ENCODE measurements around the gene RNF40. TPM values are rescaled to one million over a fixed set of nuclear protein-coding genes. Genes with fewer than 3 reads are reported as not detected.

Gene RNF40
- total RNA-seq, 2 donors from 2014 or later: 120 to 161 TPM

GRCh38 chr16:30775131-30775391, 12.9 kb downstream of the RNF40 start:
- ATAC-seq: peak in 1 of 2 donors; percentile 1
- H3K4me1 Mint-ChIP-seq (ENCODE audit: low read depth in 2 of 2): peaks cover 31 to 32% of the 10 kb centered on the region in 2 donors
- peaks cover 18% of the 10 kb centered on the region for H3K36me3 Mint-ChIP-seq
- no peak overlapping the region for H3K27ac Mint-ChIP-seq
- no peaks in the 10 kb centered on the region for H3K9me3 Mint-ChIP-seq
- peak overlapping the region; percentile 70 for H3K4me3 Mint-ChIP-seq
- no peak for DNase-seq (ENCODE audit: low spot score)
- peaks cover 3 to 9% of the 10 kb centered on the region in 2 donors for H3K27me3 Mint-ChIP-seq

DNA sequence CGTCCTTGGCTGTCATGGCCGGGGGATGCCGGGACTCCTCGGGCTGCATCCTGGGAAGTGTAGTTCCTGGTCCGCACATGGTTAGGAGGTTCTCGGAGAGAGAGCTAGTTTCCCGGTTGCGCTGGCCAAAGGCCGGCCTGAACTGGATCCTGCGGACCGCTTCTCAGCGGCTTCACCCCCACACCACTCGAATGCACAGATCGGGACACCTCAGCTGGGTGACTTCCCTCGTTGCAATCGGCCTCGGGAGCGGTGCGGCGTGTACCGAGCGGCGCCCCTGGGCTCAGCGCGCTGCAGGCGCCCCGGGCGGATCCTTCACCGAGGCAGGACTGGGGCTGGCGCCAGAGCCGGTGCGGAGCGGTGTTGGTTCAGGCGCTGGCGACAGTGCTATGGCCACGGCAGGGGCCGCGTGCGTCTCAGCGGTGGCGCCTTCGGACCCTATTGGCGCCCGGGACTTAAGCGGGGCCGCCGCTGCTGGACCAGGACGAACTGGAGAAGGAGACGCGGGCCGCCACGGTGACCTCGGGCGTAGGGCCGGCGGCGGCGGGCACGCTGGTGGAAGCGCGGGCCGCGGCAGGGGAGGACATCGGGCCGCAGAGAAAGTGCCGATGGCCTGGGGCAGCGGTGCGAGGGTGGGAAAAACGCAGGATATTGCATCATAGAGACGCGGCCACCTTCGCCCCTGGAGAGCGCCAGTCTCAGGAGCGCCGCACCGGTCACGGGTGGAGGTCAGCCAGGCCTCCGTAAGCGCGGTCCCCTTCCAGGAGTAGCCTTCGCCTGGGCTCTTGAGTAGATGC, 13.5 kb downstream of the RNF40 start:
- Mint-ChIP-seq H3K9me3 (no peaks in the 10 kb centered on the region), H3K36me3 (peaks cover 18% of the 10 kb centered on the region), H3K4me1 (ENCODE audit: low read depth in 2 of 2) (peaks cover 31 to 32% of the 10 kb centered on the region in 2 donors), H3K27me3 (peaks cover 3 to 9% of the 10 kb centered on the region in 2 donors), H3K4me3 (peak overlapping the region; percentile 70), H3K27ac (no peak overlapping the region)
- ATAC-seq (peak; percentile 69 to 79), DNase-seq (ENCODE audit: low spot score) (peak; percentile 70)

DNA sequence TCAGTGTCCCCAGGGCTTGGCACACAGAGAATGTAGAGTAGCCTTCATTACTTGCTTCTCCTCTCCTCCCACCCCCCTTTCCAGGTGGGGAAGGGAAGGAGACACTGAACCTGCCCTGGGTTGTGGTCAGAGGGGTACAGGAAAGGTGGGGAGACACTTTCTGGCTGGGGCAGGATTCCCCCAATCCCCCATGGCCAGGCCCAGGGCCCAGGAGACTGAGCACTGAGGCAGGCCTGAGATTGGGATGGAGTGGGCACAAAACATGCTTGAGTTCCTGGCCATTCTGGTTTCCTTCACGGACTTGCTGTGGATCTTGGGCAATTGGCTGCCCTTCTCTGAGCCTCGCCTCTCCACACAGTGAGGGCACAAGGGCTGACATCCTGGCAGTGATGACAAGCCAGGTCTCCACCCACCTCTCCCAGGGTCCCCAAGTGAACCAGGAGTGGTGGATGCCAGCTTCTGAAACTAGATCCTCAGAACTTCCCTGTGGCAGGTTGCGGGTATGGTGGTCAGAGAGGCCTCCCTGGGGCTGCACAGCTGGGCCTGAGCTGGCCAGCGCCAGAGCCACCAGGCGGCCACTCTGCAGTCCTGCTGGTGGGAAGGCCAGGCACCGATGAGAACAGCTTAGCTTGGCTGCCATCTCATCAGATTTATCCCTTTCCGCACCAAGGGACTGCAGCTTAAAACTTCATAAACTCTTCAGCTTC, 15.6 kb downstream of the RNF40 start:
- peaks cover 5% of the 10 kb centered on the region for H3K36me3 Mint-ChIP-seq
- peak overlapping the region; percentile 50 for H3K4me3 Mint-ChIP-seq
- H3K9me3 Mint-ChIP-seq: no peaks in the 10 kb centered on the region
- H3K27ac Mint-ChIP-seq: peak overlapping the region in 1 of 2 donors; percentile 32
- peaks cover 3 to 9% of the 10 kb centered on the region in 2 donors for H3K27me3 Mint-ChIP-seq
- ATAC-seq: no peak
- peaks cover 24 to 25% of the 10 kb centered on the region in 2 donors for H3K4me1 Mint-ChIP-seq (ENCODE audit: low read depth in 2 of 2)
- no peak for DNase-seq (ENCODE audit: low spot score)

GRCh38 chr16:30778549-30779244, 16.6 kb downstream of the RNF40 start:
- no peaks in the 10 kb centered on the region for H3K36me3 Mint-ChIP-seq
- H3K4me3 Mint-ChIP-seq: no peak overlapping the region
- no peak overlapping the region for H3K27ac Mint-ChIP-seq
- DNase-seq (ENCODE audit: low spot score) (no peak), ATAC-seq (no peak)
- H3K4me1 Mint-ChIP-seq (ENCODE audit: low read depth in 2 of 2): peaks cover 19 to 23% of the 10 kb centered on the region in 2 donors
- no peaks in the 10 kb centered on the region for H3K9me3 Mint-ChIP-seq
- H3K27me3 Mint-ChIP-seq: peaks cover 3 to 9% of the 10 kb centered on the region in 2 donors

DNA sequence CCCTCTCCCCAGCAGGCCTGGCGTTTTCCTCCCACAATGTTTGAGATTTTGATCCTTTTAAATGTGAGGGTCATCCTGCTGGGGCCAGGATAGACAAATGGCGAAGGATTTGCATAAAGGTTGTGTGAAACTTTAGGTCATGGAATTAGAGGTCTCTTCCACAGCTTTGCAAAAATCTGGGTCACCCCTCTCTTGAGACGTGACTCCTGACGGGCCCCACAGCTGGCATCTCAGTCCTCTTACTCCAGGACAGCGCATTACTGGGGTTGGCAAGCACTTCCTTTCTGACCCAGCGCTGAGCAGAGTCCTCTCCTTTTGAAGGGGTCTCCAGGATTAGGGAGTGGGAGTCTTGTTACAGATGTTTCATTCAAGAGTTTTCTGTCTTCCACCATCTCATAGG, 17.5 kb downstream of the RNF40 start:
- H3K9me3 Mint-ChIP-seq: no peaks in the 10 kb centered on the region

GRCh38 chr16:30780021-30780420, 17.9 kb downstream of the RNF40 start:
- no peaks in the 10 kb centered on the region for H3K9me3 Mint-ChIP-seq
- H3K27me3 Mint-ChIP-seq: peaks cover 3 to 9% of the 10 kb centered on the region in 2 donors
- DNase-seq (ENCODE audit: low spot score): no peak
- no peak for ATAC-seq
- H3K4me1 Mint-ChIP-seq (ENCODE audit: low read depth in 2 of 2): peaks cover 12 to 20% of the 10 kb centered on the region in 2 donors
- no peak overlapping the region for H3K4me3 Mint-ChIP-seq
- no peak overlapping the region for H3K27ac Mint-ChIP-seq
- no peaks in the 10 kb centered on the region for H3K36me3 Mint-ChIP-seq

More for the DNA sequence above, 17.5 kb downstream of the RNF40 start:
- DNase-seq (ENCODE audit: low spot score) (no peak), ATAC-seq (no peak)
- H3K4me1 Mint-ChIP-seq (ENCODE audit: low read depth in 2 of 2): peaks cover 16 to 21% of the 10 kb centered on the region in 2 donors
- no peaks in the 10 kb centered on the region for H3K36me3 Mint-ChIP-seq
- H3K27me3 Mint-ChIP-seq: peaks cover 3 to 9% of the 10 kb centered on the region in 2 donors
- H3K4me3 Mint-ChIP-seq: no peak overlapping the region
- H3K27ac Mint-ChIP-seq: no peak overlapping the region

GRCh38 chr16:30780549-30780948, 18.4 kb downstream of the RNF40 start:
- H3K27ac Mint-ChIP-seq: no peak overlapping the region
- peaks cover 8 to 17% of the 10 kb centered on the region in 2 donors for H3K4me1 Mint-ChIP-seq (ENCODE audit: low read depth in 2 of 2)
- no peaks in the 10 kb centered on the region for H3K9me3 Mint-ChIP-seq
- no peak for ATAC-seq
- H3K36me3 Mint-ChIP-seq: no peaks in the 10 kb centered on the region
- H3K4me3 Mint-ChIP-seq: no peak overlapping the region
- peaks cover 3 to 9% of the 10 kb centered on the region in 2 donors for H3K27me3 Mint-ChIP-seq
- no peak for DNase-seq (ENCODE audit: low spot score)

GRCh38 chr16:30782486-30783279, 20.6 kb downstream of the RNF40 start:
- H3K4me1 Mint-ChIP-seq (ENCODE audit: low read depth in 2 of 2): peaks cover 4 to 14% of the 10 kb centered on the region in 2 donors
- no peak overlapping the region for H3K27ac Mint-ChIP-seq
- H3K36me3 Mint-ChIP-seq: no peaks in the 10 kb centered on the region
- peaks cover 1 to 4% of the 10 kb centered on the region in 2 donors for H3K27me3 Mint-ChIP-seq
- ATAC-seq (no peak), DNase-seq (ENCODE audit: low spot score) (no peak)
- H3K9me3 Mint-ChIP-seq: no peaks in the 10 kb centered on the region
- no peak overlapping the region for H3K4me3 Mint-ChIP-seq

DNA sequence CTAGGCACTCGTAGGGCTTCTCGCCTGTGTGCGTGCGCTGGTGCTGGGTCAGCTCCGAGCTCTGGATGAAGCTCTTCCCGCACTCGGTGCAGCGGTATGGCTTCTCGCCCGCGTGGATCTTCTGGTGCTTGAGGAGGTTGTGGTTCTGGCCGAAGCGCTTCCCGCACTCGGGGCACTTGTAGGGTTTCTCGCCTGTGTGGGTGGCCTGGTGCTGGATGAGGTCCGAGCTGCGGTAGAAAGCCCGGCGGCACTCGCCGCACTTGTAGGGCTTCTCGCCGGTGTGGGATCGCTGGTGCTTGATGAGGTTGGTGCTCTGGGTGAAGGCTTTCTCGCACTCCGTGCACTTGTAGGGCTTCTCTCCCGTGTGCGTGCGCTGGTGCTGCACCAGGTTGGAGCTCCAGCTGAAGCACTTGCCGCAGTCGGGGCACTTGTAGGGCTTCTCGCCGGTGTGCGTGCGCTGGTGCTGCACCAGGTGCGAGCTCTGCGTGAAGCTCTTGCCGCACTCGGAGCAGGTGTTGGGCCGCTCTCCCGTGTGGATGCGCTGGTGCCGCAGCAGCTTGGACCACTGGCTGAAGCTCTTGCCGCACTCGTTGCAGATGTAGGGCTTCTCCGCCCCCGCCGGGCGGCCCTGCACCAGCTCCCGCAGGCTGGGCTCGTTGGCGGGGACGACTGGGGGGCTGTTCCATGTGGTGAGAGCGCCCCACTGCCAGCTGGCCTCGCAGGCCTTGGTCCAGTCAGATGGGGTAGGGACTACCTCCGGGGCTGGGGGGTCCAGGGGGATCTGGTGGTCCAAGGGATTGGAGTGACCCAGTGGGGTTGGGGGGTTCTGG, 21.4 kb downstream of the RNF40 start:
- Mint-ChIP-seq H3K4me3 (no peak overlapping the region), H3K36me3 (no peaks in the 10 kb centered on the region), H3K4me1 (ENCODE audit: low read depth in 2 of 2) (peaks cover 7 to 14% of the 10 kb centered on the region in 2 donors), H3K27ac (no peak overlapping the region), H3K9me3 (no peaks in the 10 kb centered on the region), H3K27me3 (peaks cover 7 to 8% of the 10 kb centered on the region in 2 donors)
- DNase-seq (ENCODE audit: low spot score) (no peak), ATAC-seq (no peak)

GRCh38 chr16:30784215-30784614, 22.1 kb downstream of the RNF40 start:
- Mint-ChIP-seq H3K27me3 (peaks cover 7 to 8% of the 10 kb centered on the region in 2 donors), H3K36me3 (no peaks in the 10 kb centered on the region), H3K4me1 (ENCODE audit: low read depth in 2 of 2) (peaks cover 7 to 11% of the 10 kb centered on the region in 2 donors), H3K4me3 (no peak overlapping the region), H3K27ac (no peak overlapping the region), H3K9me3 (no peaks in the 10 kb centered on the region)
- DNase-seq (ENCODE audit: low spot score) (no peak), ATAC-seq (no peak)

DNA sequence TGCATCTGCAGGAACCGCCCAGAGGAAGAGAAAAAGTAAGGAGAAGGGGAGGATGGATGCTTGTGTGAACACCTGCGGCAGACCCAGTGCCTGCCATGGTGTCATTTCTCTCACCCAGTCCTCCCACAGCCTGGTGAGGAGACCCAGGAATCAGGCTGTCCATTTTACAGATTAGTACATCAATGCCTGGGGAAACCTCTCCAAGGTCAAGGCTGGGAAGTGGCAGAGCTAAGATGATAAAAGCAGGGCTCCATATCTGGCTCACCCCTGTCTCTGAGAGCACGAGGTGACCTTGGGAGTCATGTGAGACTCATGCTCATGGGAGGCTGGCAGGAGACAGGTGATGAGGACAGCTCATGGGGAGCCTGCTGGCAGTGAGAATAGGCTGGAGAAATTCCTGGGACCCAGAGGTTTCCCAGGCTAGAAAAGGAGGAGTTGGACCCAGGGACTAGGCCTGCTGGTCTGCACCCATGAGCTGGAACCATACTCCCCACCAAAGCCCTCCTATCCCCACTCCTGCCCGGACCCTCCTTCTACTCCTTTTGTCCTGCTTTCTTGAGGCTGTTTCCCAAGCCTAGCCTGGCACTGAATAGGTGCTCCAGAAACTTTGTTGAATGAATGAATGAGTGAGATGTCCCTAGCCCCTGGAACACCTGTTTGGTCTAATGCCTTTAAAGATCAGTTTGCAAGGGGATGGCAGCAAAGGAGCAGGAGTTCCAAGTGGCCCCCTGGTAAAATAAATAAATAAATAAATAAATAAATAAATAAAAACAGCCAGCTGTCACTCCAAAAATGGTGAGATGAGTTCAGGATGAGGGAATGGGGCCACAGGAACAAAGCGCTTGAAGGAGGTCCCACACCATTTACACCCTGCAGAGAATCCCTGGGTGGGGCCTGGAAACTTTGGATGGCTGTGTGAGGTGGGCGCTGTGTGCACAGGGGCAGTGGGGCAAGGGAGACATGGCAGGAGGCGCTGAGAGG, 23.3 kb downstream of the RNF40 start:
- no peaks in the 10 kb centered on the region for H3K9me3 Mint-ChIP-seq

More for the DNA sequence above, 23.3 kb downstream of the RNF40 start:
- DNase-seq (ENCODE audit: low spot score): no peak
- Mint-ChIP-seq H3K4me3 (peak overlapping the region; percentile 71), H3K27ac (no peak overlapping the region), H3K4me1 (ENCODE audit: low read depth in 2 of 2) (peaks cover 7 to 11% of the 10 kb centered on the region in 2 donors), H3K27me3 (peaks cover 7 to 8% of the 10 kb centered on the region in 2 donors), H3K36me3 (no peaks in the 10 kb centered on the region)
- ATAC-seq: no peak
